CD4-positive, alpha-beta T cell treated with Interleukin-6 for 4 hours (primary cell): Measurements from ENCODE around the gene FBXO9.

Experiments used
- DNase-seq: peaks from one replicate; pipeline ENCODE4 v3.0.0-alpha.2; 2020; ENCODE audit warnings: mixed read lengths

The FBXO9 gene

DNA sequence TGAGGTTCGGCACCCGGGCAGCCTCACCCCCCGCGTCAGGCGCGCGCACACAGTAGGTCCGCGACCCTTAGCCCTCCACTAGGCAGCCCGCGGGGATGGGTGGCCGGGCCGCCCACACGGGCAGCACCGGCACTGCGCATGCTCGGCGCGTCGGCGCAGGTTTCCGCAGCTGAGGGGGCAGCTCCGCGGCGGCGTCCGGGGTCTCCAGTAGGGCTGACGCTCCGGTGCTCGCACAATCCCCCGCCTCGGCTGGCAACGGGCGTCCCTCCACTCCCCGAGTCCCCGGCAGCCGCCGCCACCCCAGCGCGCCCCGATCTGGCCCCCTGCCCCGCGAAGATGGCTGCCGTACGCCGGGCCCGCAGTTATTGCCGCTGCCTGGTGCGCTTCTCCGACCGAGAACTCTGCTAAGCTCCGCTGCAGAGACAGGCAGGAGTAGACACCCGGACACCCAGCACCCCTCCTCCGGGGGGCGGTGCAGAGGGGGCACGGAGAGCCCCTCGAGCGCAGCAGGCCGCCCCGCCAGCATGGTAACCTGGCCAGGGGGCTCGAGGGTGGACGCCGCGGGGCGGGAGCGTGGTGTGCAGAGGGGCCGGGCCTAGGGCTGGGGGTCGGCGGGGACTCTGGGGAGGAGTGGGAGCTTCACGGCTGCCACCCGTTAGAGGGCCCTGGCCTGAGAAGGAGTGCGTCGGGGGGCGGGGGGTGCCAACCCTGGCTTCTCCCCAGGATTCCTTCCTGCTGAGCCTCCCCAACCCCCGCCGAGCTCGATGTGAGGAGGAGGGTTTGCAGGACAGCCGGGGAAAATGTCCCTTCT, at the start of gene FBXO9:
Gene FBXO9 (plus strand): TSS at position 139 of the 811 bp plus-strand sequence. CDS start 386 bp downstream, at position 525.
- DNase-seq = peak; percentile 78

DNA sequence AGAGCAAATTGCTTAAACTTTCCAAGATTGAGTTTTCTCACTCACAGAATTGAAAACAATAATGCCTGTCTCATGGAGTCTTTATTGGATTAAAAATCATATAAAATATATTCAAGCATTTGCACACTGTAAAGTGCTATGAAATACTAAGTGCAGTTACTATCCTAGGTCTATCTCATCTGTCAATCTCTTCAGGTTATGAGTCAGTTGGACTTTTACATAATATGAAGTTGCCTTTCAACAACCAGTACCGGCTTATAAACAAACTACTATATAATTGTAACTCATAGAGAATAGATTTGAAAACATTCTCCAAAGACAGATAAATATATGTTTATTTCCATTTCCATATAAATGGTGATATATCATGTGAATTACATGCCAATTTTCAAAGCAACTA, 49.7 kb upstream of the FBXO9 start:
- no peak for DNase-seq

DNA sequence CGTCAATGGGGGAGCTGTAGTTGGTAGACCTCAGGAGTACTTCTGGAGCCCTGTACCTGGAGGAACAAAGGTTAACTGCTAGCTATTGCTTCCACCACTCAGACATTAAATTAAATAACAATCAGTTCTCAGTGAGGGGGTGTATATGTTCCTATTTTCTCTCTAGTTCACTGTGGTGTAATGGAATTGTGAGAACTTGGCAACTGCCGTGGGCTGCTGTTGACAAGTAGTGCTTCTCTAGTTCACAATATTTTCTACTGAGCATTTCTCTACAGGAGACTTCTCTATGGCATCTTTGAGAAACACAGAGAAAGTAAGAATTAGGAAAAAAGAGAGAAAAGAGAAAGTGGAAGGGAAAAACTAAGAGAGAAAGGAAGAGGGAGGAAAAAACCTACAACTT, 46.8 kb upstream of the FBXO9 start:
- no peak for DNase-seq

DNA sequence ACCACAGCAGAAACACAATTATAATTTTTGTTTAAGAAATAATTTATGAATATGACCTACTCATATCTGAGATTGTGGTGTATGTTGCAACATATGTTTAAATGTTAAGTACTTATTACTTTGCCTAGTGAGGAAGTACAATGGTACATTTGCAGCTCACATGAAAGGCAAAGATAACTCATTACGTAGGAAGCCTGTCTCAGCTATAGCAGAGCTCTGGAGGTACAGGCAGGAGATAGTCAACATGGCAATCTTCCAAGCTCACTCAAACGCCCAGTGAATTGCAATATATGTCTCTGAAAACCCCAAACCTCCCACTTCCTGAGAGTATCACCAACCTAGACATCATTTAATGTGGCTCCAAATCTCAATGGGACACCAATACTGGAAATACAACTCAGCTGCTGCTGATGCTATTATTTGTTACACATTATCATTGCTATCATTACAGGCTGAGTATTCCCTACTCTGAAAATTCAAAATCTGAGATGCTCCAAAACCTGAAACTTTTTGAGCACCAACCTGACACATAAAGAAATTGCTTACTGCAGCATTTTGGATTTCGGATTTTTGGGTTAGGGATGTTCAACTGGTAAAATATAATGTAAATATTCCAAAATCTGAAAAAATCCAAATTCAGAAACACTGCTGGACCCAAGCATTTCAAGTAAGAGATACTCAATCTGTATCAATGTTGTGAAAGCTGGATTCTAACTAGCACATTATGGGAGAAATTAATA, 45.0 kb upstream of the FBXO9 start:
- DNase-seq = no peak

DNA sequence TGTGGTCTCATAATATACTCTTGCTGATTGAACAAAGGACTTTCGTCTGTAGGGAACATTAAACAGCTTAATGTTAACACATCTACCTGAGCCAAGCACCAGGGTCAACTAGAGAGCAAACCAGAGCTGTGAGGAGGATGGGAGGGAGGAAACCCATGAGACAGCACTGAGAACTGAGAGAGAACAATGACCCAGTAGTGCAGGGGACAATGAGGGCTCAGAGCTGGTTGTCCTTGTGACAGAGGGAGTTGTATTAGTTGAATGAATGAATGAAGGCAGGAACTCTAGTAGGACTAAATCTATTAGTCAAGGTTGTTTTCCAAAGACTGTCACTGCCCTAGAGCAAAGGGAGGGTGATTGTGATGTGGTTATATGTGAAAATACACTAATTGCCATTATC, 41.9 kb upstream of the FBXO9 start:
- no peak for DNase-seq

DNA sequence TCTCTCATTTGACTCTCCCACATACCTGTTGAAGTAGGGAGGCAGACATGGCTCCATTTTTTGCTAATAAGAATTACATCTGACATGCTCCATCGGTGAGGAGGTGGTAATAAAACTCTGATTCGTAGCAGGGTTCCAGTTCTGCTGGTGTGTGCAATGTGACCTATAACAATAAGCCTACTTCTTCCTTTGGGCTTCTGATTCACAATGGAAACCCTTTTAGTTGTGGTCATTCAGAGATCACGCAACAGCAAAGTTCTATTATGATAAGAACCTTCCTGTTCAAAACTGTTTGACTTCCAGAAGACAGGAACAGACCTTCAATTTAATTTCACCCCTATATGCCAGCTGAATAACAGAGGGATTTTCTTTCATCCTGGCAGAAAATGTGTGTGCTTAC, 38.7 kb upstream of the FBXO9 start:
- DNase-seq = no peak

DNA sequence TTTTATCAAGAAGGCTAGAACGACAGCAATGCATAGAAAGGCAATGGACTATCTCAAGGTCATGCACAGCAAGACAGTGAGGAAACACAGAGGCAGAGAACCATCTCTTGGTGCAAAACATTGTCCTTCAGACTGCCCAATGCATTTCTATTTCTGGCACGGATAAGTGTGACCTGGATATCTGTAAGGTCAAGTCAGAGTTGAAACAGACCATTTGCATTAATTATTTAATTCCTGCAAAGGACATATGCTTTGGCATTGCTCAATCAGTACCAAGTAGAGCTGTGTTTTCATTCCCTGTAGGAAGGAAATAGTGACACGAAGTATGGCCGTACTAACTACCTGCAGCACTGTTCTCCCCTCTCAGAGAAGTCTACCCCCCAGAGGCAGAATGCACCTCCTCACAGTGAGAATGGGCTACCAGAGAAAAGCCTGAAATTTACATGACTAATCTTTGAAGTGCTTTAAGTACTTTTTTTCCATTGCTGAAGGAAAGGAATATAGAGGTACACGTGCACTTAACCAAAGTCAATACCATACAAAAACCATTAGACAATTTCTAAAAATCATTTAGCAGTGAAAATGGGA, 38.0 kb upstream of the FBXO9 start:
- no peak for DNase-seq

DNA sequence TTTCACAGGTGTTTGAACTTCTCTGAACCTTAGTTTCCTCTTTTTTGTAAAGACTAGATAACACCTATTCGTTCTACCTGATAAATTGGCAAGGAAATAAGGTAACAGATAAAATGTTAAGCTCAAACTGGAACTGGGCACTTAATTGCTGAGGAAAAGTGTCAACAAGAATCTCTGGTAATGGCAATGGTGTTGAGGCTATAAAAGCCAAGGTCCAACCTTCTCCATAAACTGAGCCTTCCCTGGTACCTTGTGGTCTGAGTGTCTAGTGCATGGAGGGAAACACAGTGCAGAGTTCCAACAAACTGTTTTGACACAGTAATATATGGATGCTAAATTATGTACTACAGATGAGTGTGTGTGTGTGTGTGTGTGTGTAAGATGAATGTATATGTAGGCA, 36.7 kb upstream of the FBXO9 start:
- DNase-seq = no peak

DNA sequence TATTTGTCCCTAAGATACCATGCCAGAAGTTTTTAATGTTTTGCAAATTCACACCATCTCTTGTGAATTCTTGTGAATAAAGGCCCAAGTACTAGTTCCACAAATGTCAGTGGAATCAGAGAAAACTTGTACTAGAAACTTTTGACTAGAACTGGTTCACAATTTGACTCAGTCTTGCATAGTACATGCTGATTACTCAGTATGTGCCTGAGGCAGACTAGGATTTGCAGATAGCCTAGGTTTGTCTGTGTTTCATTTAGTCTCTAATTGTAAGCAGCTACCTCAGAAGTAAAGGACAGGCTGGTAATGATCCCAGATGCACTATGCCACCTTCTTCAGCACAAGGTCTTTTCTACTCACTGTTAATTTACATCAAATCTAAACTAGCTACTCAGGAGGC, 35.9 kb upstream of the FBXO9 start:
- DNase-seq = no peak

DNA sequence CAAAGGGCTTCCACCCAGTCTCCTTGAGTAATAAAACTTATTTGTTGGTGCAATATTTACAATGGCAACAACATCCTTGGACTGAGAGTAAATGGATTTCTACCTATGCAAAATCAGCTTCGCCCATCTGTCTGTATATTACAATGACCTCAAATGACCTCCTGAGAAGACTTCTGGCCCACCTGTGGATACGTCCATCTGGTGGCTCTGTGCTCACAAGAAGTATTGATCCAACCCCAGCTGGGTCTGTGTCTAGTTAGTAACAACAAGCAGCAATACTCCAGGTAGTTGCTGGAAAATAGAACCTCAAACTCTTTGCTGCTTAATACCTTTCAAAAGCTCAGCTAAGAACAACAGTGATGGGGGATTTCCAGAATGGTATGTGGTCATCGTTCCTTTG, 35.4 kb upstream of the FBXO9 start:
- no peak for DNase-seq

DNA sequence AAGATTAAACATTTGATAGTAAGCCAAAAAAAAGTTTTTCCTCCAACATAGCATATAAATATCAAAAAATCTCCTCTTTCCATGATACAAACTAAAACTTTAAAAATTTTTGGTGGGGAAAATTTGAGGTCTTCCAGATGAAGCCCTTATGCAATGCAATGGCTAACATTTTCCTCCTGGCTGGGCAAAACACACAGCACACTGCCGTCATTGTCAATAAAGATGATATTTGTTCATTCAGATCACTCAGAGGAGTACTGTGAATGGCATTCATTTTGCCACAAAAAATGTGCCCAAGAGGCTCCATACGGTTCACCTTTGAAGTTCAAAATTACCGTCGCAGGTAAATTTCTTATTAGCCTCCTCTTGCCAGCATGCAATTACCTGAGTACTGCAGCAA, 33.9 kb upstream of the FBXO9 start:
- no peak for DNase-seq

DNA sequence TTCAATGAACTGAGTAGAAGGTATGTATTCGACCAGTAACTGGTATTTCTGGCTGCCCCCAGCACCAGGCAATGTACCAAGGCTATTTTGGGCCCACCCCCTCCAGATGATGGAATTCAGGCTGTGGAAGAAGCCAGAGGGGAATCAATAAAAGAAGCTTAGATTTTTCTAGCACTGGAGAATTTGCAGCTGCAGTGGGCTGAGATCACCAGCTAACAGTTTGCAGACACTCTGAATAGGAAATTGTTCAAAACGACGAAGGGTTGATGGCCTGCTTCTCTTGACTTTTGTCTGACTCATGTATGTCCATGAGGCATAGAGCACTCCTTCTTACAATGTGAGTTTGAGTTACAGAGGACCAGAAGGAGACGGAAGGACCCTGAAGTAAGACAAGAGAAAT, 32.4 kb upstream of the FBXO9 start:
- DNase-seq = no peak

DNA sequence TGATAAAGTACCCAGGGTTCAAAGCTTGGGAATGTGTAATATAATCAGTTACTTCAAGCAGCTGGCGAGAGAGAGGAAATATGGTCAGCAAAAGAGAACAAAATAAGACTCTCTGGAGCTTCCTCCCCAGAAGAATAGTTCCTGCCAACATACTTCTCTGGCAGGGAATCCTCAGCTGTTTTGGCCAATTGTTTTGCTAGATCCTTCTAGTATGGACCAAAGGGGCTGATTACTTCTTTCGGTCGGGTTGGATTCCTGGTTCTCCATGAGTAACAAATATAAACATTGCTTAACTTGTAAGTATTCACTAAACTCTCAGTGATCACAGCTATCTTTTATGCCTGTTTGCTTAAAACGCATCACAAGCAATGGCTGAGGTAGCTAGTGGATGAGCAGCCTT, 31.4 kb upstream of the FBXO9 start:
- no peak for DNase-seq

DNA sequence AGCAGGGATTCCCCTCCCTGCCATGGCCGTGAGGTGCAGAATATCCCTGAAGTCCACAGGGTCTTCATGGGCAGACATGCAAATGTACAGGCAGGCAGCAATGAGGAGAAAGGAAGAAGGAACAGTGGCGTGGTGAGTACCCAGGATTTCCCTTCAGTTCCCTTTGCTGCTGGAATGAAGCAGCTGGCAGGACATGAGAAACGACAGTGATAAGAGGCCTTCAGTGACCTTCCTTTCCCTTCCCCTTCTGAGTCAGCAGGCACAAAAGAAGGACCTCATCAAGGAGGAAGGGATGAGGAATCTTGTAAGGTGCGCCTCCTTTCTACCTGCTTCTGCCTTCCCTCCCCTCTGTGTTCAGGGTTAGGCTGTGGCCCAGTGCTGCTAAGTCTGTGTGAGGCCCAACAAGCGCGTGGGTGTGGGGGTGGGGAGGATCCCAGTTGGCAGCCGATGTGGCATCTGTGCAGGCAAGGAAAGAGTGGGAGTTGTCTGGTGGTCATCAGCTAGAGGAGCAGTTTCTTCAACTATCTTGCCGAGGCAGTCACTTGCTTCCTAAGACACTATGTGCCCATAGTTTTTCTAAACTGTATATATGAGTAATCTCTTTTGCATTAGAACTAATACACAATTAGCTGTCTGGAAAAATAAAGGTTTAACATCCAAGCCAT, 29.5 kb upstream of the FBXO9 start:
- DNase-seq = no peak

DNA sequence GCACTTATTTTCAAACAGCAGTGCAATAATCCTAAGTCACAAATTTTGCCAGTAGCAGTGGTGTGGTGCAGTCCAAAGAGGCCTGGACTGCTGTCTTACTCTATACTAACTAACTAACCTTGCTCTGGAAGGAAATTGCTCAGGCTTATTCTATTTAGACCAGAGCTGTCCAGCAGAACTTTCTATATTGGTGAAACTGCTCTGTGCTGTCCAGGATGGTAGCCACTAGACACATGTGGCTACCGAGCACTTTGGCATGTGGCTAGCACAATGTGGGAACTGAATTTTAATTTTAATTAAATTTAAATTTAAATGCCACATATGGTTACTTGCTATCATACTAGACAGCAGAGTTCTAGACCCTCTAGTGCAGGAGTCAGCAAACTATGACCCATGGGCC, 27.1 kb upstream of the FBXO9 start:
- no peak for DNase-seq

DNA sequence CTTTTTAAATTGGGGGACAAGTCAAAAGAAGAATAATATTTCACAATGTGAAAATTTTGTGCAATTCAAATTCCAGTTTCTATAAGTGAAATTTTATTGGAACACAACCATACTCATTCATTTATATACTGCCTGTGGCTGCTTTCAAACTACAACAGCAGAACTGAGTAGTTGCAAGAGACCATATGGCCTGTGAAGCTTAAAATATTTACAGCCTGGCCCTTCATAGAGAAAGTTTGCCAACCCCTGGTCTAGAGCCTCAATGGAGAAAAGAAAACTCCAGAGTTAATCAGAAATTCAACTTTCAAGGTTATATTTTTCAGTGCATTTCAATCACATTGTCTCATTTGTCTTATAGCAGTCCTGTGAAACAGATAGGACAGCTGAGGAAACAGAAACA, 26.6 kb upstream of the FBXO9 start:
- no peak for DNase-seq

DNA sequence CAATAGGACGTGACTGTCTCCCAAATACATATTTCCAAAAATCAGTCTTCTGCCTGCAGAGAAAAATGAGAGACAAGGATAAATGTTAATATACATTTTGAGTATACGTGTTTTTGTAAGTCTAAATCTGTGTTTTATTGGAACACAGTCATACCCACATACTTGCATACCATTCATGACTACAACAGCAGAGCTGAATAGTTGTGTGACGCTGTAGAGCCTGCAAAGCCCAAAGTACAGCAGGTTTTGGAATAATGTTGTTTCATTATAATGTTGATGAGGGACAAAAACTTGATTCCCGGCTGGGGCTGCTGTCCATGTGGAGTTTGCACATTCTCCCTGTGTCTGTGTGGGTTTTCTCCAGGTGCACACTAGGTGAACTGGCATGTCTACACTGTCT, 23.8 kb upstream of the FBXO9 start:
- no peak for DNase-seq

DNA sequence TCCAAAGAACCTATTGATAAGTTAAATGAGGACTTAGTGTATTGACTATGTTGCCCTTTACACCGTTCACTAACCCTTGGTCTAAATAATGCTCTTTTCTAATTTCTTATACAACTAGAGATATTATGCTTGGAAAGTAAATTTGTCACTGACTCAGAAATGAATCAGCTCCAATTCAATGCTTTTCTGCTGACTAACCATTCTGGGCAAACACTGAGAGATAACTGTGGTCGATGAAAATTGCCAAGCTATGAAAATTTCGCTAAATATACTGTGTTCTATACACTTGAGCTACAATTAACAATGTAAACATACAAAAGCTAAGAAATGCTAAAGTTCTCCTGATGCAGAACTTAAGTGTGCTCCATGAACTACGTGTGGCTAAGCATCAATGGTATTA, 23.1 kb upstream of the FBXO9 start:
- no peak for DNase-seq

DNA sequence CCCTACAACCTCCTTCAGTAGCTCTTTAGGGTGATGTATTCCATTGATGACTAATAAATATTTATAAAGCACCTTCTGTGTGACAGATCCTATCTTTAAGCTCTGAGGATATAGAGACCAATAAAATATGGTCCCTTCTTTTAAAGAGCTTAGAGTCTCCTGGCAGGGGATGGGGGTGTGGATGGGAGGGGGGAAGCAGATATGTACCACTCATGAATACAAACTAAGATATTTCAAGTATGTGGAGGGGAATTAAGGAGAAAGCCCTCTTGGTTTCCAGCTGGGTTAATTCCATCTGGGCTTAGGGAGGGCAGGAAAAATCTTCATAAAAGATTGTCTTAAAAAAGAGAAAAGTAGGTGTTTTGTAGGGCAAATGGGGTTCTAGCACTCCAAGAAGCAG, 21.6 kb upstream of the FBXO9 start:
- DNase-seq = no peak

DNA sequence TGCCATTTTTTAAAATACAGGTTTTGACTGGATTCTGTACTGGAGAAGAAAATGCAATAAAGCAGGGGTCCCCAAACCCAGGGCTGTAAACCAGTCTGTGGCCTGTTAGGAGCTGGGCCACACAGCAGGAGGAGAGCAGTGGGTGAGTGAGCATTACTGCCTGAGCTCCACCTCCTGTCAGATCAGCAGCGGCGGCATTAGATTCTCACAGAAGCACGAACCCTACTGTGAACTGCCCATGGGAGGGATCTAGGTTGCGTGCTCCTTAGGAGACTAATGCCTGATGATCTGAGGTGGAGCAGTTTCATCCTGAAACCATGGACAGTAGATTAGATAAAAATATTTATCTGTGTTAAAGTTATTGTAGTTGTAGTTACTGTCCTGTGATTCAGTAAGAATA, 21.1 kb upstream of the FBXO9 start:
- no peak for DNase-seq

DNA sequence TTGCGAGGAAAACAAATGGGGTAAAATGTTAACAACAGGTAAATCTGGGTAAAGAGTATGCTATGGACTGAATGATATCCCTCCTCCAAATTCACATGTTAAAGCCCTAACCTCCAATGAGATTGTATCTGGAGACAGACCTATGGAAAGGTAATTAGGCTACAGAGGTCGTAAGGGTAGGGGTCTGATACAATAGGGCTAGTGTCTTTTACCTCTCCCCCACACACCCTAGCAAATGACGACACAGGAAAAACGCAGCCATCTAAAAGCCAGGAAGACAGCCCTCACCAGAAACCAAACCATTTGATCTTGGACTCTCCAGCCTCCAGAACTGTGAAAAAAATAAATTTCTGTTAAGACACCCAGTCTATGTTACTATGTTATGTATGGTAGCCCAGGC, 20.6 kb upstream of the FBXO9 start:
- DNase-seq = no peak

DNA sequence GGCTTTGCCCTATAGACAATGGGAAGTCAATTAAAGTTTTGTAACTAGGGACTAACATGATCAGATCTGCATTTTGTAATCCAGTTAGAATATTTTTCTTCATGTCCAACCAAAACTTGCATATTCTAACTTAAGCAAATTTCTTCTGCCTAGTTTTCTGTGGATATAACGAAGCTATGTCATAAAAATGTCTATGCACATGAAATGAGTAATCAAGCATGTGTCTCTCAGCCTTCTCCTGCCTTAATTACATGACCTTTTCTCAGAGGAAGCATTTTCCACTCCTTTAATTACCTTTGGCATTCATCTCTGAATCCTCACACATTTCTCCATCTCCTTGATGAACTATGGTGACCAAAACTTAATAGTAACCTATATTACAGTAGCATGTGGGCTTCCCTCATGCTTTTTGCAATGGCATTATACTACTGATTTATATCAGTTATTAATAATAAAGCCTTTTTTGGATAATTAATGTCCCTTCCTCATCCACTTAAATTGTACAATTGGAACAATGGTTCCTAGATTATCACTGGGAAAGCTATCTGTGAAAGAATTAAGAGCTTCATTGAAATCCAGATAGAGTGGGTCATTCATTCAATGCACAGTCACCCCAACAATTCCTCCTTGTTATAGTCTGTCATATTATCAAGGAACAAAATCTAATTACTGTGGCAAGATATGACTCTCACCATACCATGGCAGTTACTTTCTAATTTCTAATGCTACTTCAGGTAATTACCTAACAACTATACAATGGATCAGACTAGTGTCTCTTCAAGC, 19.1 kb upstream of the FBXO9 start:
- DNase-seq = no peak
